ENCODE data around the gene LMAN2.

The LMAN2 gene

DNA sequence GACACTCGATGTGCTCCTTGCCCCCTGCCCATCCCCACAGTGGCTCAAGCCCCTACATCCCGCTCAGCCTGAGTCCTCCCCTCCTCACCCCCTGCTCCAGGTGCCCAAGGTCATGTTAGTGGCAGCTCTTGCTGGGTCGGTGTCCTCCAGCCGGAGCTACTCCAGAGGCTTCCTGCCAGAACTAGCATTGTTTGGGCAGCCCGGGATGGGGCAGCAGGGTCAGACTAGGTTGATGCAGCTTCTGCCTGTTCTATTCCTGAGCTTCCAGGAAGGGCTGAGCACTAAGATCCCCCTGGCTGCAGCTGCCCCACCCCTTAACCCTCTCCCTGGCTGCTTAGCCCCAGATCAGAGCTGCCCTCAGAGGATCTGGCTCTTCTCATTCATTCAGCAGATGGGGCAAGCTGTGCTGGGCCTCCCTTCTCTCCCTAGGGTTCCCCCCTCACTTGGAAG lies 6.9 kb upstream of the LMAN2 start:
- H4K20me1 ChIP-seq (ENCODE audit: insufficient read depth) = no peaks in the 10 kb centered on the region

DNA sequence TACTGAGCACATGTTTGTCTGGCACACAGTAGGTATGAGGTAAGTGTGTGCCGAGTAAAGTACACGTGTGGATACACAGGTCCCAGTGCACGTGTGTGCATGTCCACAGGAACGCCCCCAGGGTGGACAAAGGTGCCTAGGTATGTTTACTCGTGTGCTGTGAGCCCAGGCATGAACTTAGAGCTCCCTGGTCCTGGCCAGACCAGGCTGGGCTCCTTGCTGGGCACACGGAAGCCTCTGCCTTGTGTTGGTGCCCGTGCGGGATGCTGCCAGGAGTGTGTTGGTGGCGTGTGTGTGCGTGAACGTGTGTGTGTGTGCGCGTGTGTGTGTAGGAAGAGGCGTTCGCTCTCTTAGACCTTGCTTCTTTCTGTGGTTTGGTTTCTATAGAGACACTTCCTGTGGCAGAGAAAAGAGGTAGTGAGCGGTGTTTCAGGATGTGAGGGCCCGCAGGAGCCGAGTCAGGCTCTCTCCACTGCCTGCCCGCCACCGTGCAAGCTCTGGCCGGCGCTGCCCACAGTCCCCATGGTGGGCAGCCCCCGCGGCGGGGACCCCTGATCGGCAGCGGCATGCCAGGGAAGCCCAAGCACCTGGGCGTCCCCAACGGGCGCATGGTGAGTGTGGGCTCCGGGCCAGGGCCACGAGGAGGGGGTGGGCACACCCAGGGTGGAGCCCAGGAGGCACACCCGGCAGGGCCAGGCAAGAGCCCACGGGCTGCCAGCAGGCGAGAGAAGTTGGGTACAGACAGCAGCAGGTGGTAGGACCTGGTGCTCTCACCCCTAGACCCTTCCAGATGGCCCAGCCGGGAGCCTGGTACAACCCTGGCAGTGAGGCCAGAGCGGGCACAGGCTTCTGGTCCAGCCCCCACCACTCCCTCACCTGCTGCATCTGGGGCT lies 6.2 kb upstream of the LMAN2 start, which contains the start of gene RGS14:
Gene RGS14, plus strand, starts transcription at position 466 of the 893 bp plus-strand sequence. Its CDS starts 101 bp downstream, at position 567.
- Histone ChIP-seq H3K9ac (peak within 1 kb of the TSS; percentile 70), H3K4me2 (peak within 1 kb of the TSS; percentile 92), H3K4me3 (IDR thresholded peaks at IDR 0.05; ENCODE audit: insufficient read depth, low read depth, low read length) (no peak within 1 kb of the TSS), H4K20me1 (ENCODE audit: insufficient read depth) (no peaks in the 10 kb centered on the region), H3K27me3 (ENCODE audit: insufficient read depth, low read depth) (no peaks in the 10 kb centered on the region), H3K4me1 (ENCODE audit: low read depth, poor library complexity, severe bottlenecking) (peaks cover 38% of the 10 kb centered on the region), H3K36me3 (ENCODE audit: insufficient read depth) (no peaks in the 10 kb centered on the region), H3K27ac (peak within 1 kb of the TSS; percentile 64), H3K79me2 (ENCODE audit: insufficient read depth, low read depth) (peaks cover 11% of the 10 kb centered on the region), H2AFZ (ENCODE audit: low read depth) (peak within 1 kb of the TSS; percentile 64; the same call in 1 of the 2 replicates)
- TF ChIP-seq, protein P1, sequence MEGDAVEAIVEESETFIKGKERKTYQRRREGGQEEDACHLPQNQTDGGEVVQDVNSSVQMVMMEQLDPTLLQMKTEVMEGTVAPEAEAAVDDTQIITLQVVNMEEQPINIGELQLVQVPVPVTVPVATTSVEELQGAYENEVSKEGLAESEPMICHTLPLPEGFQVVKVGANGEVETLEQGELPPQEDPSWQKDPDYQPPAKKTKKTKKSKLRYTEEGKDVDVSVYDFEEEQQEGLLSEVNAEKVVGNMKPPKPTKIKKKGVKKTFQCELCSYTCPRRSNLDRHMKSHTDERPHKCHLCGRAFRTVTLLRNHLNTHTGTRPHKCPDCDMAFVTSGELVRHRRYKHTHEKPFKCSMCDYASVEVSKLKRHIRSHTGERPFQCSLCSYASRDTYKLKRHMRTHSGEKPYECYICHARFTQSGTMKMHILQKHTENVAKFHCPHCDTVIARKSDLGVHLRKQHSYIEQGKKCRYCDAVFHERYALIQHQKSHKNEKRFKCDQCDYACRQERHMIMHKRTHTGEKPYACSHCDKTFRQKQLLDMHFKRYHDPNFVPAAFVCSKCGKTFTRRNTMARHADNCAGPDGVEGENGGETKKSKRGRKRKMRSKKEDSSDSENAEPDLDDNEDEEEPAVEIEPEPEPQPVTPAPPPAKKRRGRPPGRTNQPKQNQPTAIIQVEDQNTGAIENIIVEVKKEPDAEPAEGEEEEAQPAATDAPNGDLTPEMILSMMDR (conservative IDR thresholded peaks at IDR 0.05; ENCODE audit: low read depth, low read length) = no peak

More for the DNA sequence above, 6.9 kb upstream of the LMAN2 start:
- no peaks in the 10 kb centered on the region for H3K27me3 ChIP-seq (ENCODE audit: insufficient read depth, low read depth)
- H3K4me1 ChIP-seq (ENCODE audit: low read depth, poor library complexity, severe bottlenecking) = peaks cover 40% of the 10 kb centered on the region
- H2AFZ ChIP-seq (ENCODE audit: low read depth) = no peak overlapping the region
- TF ChIP-seq, protein P1 (conservative IDR thresholded peaks at IDR 0.05; ENCODE audit: low read depth, low read length) = no peak
- no peaks in the 10 kb centered on the region for H3K36me3 ChIP-seq (ENCODE audit: insufficient read depth)
- peak overlapping the region; percentile 70 for H3K9ac ChIP-seq
- peaks cover 11% of the 10 kb centered on the region for H3K79me2 ChIP-seq (ENCODE audit: insufficient read depth, low read depth)
- no peak overlapping the region for H3K4me3 ChIP-seq (IDR thresholded peaks at IDR 0.05; ENCODE audit: insufficient read depth, low read depth, low read length)
- peak overlapping the region; percentile 92 for H3K4me2 ChIP-seq
- H3K27ac ChIP-seq = peak overlapping the region; percentile 64

DNA sequence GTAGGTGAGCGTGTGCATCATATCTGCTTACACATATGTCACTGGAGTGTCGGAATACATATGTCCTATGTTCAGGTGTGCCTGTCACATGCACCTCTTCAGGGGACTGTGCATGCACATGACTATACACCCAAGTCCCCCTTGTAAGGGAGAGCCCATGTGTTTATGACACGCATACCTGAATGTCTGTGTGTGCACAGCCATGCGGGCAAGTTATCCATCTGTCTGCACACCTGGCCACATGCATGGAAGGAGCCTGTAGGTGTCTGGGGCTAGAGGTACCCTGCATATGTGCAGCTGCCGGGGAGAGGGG lies 5.6 kb upstream of the LMAN2 start:
- Histone ChIP-seq H3K4me3 (IDR thresholded peaks at IDR 0.05; ENCODE audit: insufficient read depth, low read depth, low read length) (no peak overlapping the region), H3K27me3 (ENCODE audit: insufficient read depth, low read depth) (no peaks in the 10 kb centered on the region), H3K9ac (peak overlapping the region; percentile 70; the same call in 1 of the 2 replicates), H4K20me1 (ENCODE audit: insufficient read depth) (no peaks in the 10 kb centered on the region), H3K4me2 (peak overlapping the region; percentile 92), H2AFZ (ENCODE audit: low read depth) (peak overlapping the region; percentile 64; the same call in 1 of the 2 replicates), H3K4me1 (ENCODE audit: low read depth, poor library complexity, severe bottlenecking) (peaks cover 33% of the 10 kb centered on the region), H3K36me3 (ENCODE audit: insufficient read depth) (no peaks in the 10 kb centered on the region), H3K79me2 (ENCODE audit: insufficient read depth, low read depth) (peaks cover 11% of the 10 kb centered on the region), H3K27ac (peak overlapping the region; percentile 64)
- TF ChIP-seq, protein P1 (conservative IDR thresholded peaks at IDR 0.05; ENCODE audit: low read depth, low read length) = no peak

DNA sequence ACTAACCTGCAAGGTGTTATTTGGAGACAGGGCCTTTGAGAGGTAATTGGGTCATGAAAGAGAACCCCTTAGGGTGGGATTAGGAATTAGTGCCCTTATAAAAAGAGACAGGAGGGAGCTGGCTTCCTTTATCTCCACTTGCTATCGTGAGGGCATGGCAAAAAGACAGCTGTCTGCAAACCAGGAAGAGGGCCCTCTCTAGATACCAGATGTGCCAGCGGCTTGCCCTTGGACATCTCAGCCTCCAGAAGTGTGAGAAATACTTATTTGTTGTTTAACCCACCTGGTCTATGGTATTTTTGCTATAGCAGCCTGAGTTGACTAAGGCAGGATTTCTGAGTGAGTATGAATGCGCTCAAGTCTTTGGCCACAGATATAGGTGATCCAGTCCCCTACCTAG lies 5.3 kb upstream of the LMAN2 start:
- no peaks in the 10 kb centered on the region for H4K20me1 ChIP-seq (ENCODE audit: insufficient read depth)
- TF ChIP-seq, protein P1 (conservative IDR thresholded peaks at IDR 0.05; ENCODE audit: low read depth, low read length) = no peak
- H3K9ac ChIP-seq = no peak overlapping the region; the same call in 1 of the 2 replicates
- H3K4me1 ChIP-seq (ENCODE audit: low read depth, poor library complexity, severe bottlenecking) = peaks cover 29% of the 10 kb centered on the region
- no peak overlapping the region for H3K27ac ChIP-seq
- peak overlapping the region; percentile 64; the same call in 1 of the 2 replicates for H2AFZ ChIP-seq (ENCODE audit: low read depth)
- H3K4me3 ChIP-seq (IDR thresholded peaks at IDR 0.05; ENCODE audit: insufficient read depth, low read depth, low read length) = no peak overlapping the region
- no peaks in the 10 kb centered on the region for H3K27me3 ChIP-seq (ENCODE audit: insufficient read depth, low read depth)
- H3K36me3 ChIP-seq (ENCODE audit: insufficient read depth) = no peaks in the 10 kb centered on the region
- peak overlapping the region; percentile 92; the same call in 1 of the 2 replicates for H3K4me2 ChIP-seq
- H3K79me2 ChIP-seq (ENCODE audit: insufficient read depth, low read depth) = peaks cover 11% of the 10 kb centered on the region

Data from KMS-11 (cell line).